Panc1 (cell line): ENCODE measurements around the gene ADAM22. TPM values are rescaled to one million over a fixed set of nuclear protein-coding genes. Genes with fewer than 3 reads are reported as not detected.

Experiments used
- ATAC-seq: fragments of 200-7000 bp; cut with Tn5 transposase; 2 replicates; pipeline ENCODE4 v1.9.1; 2020; ENCODE audit warnings: mild to moderate bottlenecking, moderate library complexity
- BruUV-seq: library from RNA; stranded (reverse); fragments of 400-500 nt; replicated peaks from 2 replicates; lab custom pipeline; 2021; lab: Mats Ljungman, UMichigan
- CTCF ChIA-PET: fragments of 300-600 bp; sonication (Branson Sonifier 250); formaldehyde crosslinking; loops from one replicate; lab custom pipeline; 2022; ENCODE audit warnings: antibody characterized with exemption; lab: Charles Lee
- POLR2A ChIA-PET: fragments of 300-600 bp; sonication (Branson Sonifier 250); formaldehyde crosslinking; loops from one replicate; lab custom pipeline; 2022; ENCODE audit warnings: antibody characterized with exemption; lab: Charles Lee
- DNase-seq: peaks from one replicate; pipeline ENCODE4 v3.0.0-alpha.2; 2010; ENCODE audit warnings: low read depth, low spot score
- H3K27ac ChIP-seq: 2 replicates; pipeline ENCODE4 v1.5.1; 2011; ENCODE audit warnings: mild to moderate bottlenecking, low read length, inconsistent platforms
- H3K27me3 ChIP-seq: fragments of 200-500 bp; sonication (Bioruptor generic); 2 replicates; pipeline ENCODE4 v1.6.0; 2014; ENCODE audit warnings: low read length, inconsistent platforms; ENCODE audit not compliant: control insufficient read depth, insufficient read depth
- H3K36me3 ChIP-seq: fragments of 200-500 bp; sonication (Bioruptor generic); 2 replicates; pipeline ENCODE4 v1.5.1; 2014; ENCODE audit warnings: inconsistent platforms, mild to moderate bottlenecking, low read length, moderate library complexity; ENCODE audit not compliant: control insufficient read depth, insufficient read depth
- H3K4me1 ChIP-seq: 2 replicates; pipeline ENCODE4 v1.5.1; 2011; ENCODE audit warnings: inconsistent platforms, mild to moderate bottlenecking, low read length, moderate library complexity; ENCODE audit not compliant: control insufficient read depth, insufficient read depth
- H3K4me3 ChIP-seq, 2 experiments: 2 replicates each; pipeline ENCODE4 v1.5.1; 2011 to 2012; ENCODE audit warnings: low read depth in 2 of 2, low read length in 2 of 2, mild to moderate bottlenecking in 2 of 2, inconsistent platforms in 1 of 2, moderate library complexity in 1 of 2
- H3K9me3 ChIP-seq: fragments of 200-500 bp; sonication (Bioruptor generic); 2 replicates; pipeline ENCODE4 v1.5.1; 2014; ENCODE audit warnings: low read depth, mild to moderate bottlenecking, inconsistent platforms, low read length, moderate library complexity; ENCODE audit not compliant: control insufficient read depth, insufficient read depth
- CTCF ChIP-seq: fragments of 450-650 bp; IDR thresholded peaks from 2 replicates; pipeline ENCODE4 v1.5.1; 2017; ENCODE audit warnings: mild to moderate bottlenecking
- POLR2AphosphoS5 ChIP-seq: IDR thresholded peaks from 2 replicates; pipeline ENCODE4 v1.6.1; 2012; ENCODE audit warnings: mild to moderate bottlenecking, low read depth, low read length, moderate library complexity
- REST ChIP-seq, 2 experiments: IDR thresholded peaks; 2 replicates each; pipeline ENCODE4 v1.6.1; 2011 to 2012; ENCODE audit warnings: low read depth in 2 of 2, control low read depth in 1 of 2, low read length in 1 of 2, mild to moderate bottlenecking in 1 of 2, moderate library complexity in 1 of 2; ENCODE audit not compliant: insufficient read depth in 1 of 2
- SIN3A ChIP-seq: IDR thresholded peaks from 2 replicates; pipeline ENCODE4 v1.6.1; 2012; ENCODE audit warnings: low read depth, mild to moderate bottlenecking, low read length, moderate library complexity, borderline replicate concordance; ENCODE audit not compliant: insufficient read depth
- TCF7L2 ChIP-seq: IDR thresholded peaks from 2 replicates; pipeline ENCODE4 v1.6.1; 2011; ENCODE audit warnings: mild to moderate bottlenecking, low read depth, low read length, inconsistent platforms
- in situ Hi-C: cut with HindIII; loops from 2 replicates; pipeline ENCODE4 v1.10.0; 2016; ENCODE audit warnings: low sequenced_read_pairs, low pct_unique_long_range_greater_than_20kb
- intact Hi-C: fragments of 100-400 bp; cut with micrococcal nuclease; formaldehyde crosslinking; loops from one replicate; pipeline ENCODE4 v1.10.0; 2022; ENCODE audit not compliant: unreplicated experiment
- total RNA-seq: library from RNA; stranded (reverse); gene quantifications from one replicate; pipeline ENCODE4 v1.2.1, GENCODE V29; 2021; ENCODE audit not compliant: unreplicated experiment

ADAM22 gene
- total RNA-seq, 1 experiment from 2014 or later = 4.2 TPM

GRCh38 chr7:88204525-88205110 lies 270.6 kb downstream of the ADAM22 start:
- CTCF ChIA-PET = no interaction called here
- no peak for ATAC-seq
- H3K27ac ChIP-seq = no peak overlapping the region

GRCh38 chr7:88205179-88205578 lies 271.1 kb downstream of the ADAM22 start:
- DNase-seq = no peak
- no peak for ATAC-seq
- H3K9me3 ChIP-seq = no peaks in the 10 kb centered on the region
- intact Hi-C loops (no loop called here), in situ Hi-C loops (no loop called here)
- BruUV-seq = no TSS peak
- ChIA-PET POLR2A (interaction anchor here (0.6 kb wide), 1 partner anchor 1780 kb away, joined by 5 read pairs; no protein-coding TSS in a partner anchor), CTCF (no interaction called here)
- H3K27me3 ChIP-seq = no peaks in the 10 kb centered on the region
- H3K36me3 ChIP-seq = peaks cover 35% of the 10 kb centered on the region
- no peak overlapping the region for H3K27ac ChIP-seq
- no peaks in the 10 kb centered on the region; the same call in 1 of the 2 replicates for H3K4me1 ChIP-seq
- TF ChIP-seq SIN3A = no peak
- no peak for TF ChIP-seq REST (IDR thresholded peaks at IDR 0.05; ENCODE audit: insufficient read depth in 1 of 2, low read depth in 2 of 2, low read length in 1 of 2)
- no peak for TF ChIP-seq POLR2AphosphoS5
- TF ChIP-seq TCF7L2 = no peak
- no peak for TF ChIP-seq CTCF
- no peak overlapping the region for H3K4me3 ChIP-seq

More at GRCh38 chr7:88204525-88205110, 270.6 kb downstream of the ADAM22 start:
- Histone ChIP-seq H3K4me3 (no peak overlapping the region), H3K36me3 (peaks cover 31% of the 10 kb centered on the region), H3K9me3 (no peaks in the 10 kb centered on the region), H3K27me3 (no peaks in the 10 kb centered on the region), H3K4me1 (no peaks in the 10 kb centered on the region; the same call in 1 of the 2 replicates)
- POLR2A ChIA-PET = no interaction called here
- no peak for DNase-seq
- no TSS peak for BruUV-seq
- intact Hi-C loops (no loop called here), in situ Hi-C loops (no loop called here)
- TF ChIP-seq TCF7L2 (no peak), SIN3A (no peak), CTCF (no peak), POLR2AphosphoS5 (no peak), REST (IDR thresholded peaks at IDR 0.05; ENCODE audit: insufficient read depth in 1 of 2, low read depth in 2 of 2, low read length in 1 of 2) (no peak)
